D341Med (cell line): ENCODE results near the gene EXOC6.

Source experiments
- DNase-seq: peaks from one replicate; pipeline ENCODE4 v3.0.0; 2012; ENCODE audit warnings: low spot score

Gene EXOC6

DNA sequence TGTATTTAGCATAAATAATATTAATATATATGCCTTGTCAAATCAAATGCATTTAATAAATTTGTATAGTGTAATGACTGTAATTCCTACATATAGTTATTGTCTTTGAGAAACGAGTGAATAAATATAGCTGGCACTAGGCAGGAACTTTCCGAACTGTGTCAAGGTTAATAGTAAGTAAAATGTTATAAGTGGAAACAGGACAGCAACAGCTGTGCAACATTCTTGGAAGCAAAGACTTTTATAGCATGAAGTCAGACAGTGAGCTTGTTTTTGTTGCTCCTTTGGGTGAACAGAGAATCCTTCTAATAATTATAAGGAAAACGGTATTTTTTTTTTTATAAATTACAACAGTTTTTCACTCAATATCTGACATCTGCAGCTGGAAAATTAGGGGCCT lies 14.0 kb upstream of the EXOC6 start:
- no peak for DNase-seq

- no peak for DNase-seq
These were observed 13.3 kb upstream of the EXOC6 start for GRCh38 chr10:92834986-92835385.

DNA sequence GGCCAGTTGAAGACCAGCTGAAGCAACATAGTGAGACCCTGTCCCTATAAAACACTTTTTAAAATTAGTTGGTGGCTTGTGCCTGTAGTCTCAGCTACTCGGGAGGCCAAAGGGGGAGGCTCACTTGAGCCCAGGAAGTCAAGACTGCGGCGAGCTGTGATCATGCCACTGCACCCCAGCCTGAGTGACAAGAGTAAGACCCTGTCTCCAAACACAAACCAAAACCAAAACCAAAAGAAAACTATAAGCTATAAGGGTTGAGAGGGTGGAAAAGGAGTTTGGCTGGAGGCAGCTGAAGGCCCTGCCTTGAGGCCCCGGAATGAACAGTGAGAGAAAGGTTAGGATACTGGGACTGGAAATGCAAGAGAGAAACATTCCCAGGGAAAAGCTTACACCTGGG lies 10.9 kb upstream of the EXOC6 start:
- DNase-seq: no peak

DNA sequence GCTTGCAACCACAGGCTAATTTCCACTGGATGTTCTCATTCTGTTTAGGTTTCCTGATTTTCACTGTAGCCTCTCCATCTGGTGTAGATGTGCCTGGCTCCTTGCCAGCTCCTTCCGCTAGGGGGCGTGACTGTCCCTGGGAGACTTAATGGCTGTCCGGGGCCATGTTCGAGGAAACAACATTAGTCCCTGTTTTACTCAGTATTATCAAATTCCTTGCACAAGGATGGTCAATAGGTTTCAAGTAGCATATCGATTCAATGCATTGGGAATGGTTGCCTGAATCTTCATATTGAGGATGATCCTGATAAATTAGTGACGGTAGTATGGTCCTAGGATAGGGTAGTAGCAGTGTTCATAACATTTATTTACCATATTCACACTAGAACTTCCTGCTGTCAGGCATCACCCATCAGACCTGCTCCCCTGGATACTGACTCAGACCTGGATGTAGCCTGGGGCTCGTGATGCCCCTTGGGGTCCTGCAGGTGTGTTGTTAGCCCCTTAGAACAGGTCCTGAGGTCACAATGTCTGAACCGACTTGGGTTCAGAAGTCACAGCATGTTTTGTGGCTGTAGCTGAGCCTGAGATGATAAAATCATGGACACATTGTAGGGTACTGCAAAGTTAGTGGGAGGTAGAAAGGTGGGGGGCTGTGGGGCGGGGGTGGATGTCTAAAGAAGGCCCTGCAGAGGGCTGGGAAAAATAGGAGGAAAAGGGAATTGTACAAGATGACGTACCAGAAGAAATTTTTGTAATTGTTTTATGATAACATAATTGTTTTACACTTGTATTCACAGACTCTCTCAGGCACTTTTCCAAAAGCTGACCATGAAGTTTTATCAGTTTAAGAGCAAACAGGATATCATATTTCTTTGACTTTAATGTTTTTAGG lies 8.9 kb upstream of the EXOC6 start:
- DNase-seq: peak; percentile 50

GRCh38 chr10:92844746-92845145 lies 3.6 kb upstream of the EXOC6 start:
- DNase-seq: no peak

- no peak for DNase-seq
These were observed 2.4 kb upstream of the EXOC6 start for GRCh38 chr10:92845921-92846320.

DNA sequence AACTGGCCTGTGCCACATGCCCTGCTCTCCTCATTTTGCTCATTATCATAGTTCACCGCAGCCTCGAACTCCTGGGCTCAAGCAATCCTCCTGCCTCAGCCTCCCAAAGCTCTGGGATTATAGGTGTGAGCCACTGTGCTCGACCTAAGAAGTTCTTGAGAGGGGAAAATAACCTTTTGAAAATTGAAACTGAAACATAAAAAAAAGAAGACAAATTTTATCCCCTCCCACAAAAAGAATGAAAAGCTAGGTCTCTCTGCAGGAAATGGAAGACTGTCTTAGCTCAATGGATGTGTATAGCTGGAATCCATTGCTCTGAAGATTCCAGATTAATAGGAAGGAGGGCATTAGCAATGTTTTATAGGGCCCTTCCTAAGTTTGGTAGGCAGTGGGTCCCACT lies 2.0 kb upstream of the EXOC6 start:
- DNase-seq: no peak

DNA sequence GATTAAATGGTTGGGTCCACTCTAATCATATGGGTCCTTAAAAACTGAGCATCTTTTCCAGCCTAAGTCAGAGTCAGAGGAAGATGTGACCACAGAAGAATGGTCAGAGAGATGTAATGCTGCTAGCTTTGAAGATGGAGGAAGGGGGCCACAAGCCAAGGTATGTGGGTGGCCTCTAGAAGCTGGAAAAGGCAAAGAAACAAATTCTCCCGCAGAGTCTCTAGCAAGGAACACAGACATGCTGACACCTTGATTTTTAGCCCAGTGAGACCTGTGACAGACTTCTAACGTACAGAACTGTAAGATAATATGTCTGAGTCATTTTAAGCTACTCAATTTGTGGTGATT lies 1.5 kb upstream of the EXOC6 start:
- no peak for DNase-seq

DNA sequence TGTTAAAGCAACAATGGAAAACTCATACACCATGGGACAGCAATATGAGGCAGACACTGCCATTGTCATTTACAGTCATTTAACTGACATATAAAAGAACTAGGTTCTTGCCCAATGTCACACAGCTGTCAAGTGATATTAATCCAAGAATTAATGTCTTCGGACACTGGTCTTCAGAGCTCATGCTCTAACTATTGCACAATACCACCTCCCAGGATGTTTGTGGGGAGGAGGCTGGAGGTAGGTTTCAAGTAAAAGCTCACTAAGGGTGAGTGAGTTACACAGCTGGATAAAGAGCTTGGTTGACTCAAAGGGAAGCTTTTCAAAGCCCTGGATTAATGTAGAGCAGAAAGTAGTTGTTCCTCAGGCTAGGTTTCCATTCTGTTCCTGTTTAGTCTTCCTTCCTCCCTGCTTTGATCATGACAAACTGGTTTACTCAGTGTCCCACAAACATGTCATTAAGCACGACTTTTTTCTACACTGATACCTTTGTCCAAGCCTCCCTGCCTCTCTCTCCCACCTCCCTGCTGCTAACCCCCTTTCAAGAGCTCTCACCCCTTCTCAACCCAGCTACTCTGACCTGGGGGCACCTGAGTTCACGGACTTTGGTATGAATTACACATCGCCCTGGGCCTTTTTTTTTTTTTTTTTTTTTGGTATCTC lies 987 bp upstream of the EXOC6 start:
- no peak for DNase-seq

- DNase-seq: no peak
These were observed 281 bp upstream of the EXOC6 start for GRCh38 chr10:92848037-92848440.

- DNase-seq: no peak
These were observed 860 bp downstream of the EXOC6 start for GRCh38 chr10:92849234-92849525.

DNA sequence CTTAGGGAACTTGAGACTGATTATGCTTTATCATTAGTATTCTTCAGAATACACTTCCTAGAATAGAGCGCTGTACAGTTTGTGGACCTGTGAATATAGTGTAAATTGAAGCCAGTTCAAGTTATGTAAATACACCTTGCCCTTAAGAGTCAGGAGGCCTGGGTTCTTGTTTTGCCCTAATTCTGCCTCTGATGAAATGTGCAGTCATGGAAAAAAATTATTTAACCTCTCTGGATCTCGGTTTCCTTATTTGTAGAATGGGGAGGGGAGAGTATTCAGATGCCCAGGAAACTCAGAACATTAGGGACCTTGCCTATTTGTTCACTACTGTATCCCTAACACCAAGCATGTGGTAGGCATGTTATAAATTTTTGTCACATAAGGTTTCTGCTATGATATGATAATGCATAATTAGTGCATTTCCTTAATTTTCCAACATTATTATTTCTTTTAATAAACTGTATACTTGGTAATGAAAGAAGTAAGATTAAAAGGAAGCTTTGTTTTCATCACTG lies 1.3 kb downstream of the EXOC6 start:
- no peak for DNase-seq

DNA sequence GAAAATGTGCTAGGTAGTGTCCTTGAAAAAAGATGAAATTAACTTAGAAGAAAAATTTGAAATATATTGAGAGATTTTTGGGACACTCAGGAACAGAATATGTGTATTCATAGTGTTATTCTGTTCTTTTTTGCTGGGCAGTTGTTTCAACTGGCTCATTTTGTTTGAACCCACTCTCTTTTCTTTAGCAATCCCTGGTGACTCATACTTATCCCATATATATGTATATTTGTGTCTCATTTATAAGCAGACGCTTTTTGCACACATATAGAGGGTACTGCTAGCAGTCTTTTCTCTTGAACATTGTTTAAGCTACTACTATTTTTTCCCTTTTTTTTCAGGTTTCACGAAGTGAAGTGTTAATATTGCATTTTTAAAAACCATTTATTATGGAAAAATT lies 1.9 kb downstream of the EXOC6 start:
- DNase-seq: no peak

DNA sequence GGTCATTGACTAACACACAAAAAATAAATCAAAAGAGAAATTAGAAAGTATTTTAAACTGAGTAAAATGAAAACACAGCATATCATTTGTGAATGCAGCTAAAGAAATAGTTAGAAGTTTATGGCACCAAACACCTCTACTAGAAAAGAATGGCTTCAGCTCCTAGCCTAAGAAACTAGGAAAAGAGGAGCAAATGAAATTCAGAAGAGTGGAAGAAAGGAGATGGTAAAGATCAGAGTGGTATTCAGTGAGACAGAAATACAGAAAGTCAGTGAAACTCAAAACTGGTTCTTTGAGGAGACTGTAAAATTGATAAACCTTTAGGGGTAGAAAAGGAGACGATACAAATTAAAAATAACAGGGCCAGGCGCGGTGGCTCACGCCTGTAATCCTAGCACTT lies 2.7 kb downstream of the EXOC6 start:
- DNase-seq: no peak

DNA sequence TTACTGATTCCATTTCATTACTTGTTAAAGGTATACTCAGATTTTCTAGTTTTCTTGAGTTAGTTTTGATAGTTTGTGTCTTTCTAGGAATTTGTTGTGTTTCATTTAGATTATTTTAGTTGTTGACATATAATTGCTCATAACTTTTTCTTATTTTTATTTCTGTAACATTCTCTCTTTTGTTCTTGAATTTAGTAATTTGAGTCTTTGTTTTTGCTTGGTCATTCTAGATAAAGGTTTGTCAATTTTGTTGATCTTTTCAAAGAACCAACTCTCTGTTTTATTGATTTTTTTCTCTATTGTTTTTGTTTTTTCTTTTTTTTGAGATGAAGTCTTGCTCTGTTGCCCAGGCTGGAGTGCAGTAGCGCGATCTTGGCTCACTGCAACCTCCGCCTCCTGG lies 7.2 kb downstream of the EXOC6 start:
- no peak for DNase-seq

GRCh38 chr10:92857904-92858514 lies 9.7 kb downstream of the EXOC6 start:
- DNase-seq: no peak

GRCh38 chr10:92867235-92867634 lies 18.9 kb downstream of the EXOC6 start:
- no peak for DNase-seq

DNA sequence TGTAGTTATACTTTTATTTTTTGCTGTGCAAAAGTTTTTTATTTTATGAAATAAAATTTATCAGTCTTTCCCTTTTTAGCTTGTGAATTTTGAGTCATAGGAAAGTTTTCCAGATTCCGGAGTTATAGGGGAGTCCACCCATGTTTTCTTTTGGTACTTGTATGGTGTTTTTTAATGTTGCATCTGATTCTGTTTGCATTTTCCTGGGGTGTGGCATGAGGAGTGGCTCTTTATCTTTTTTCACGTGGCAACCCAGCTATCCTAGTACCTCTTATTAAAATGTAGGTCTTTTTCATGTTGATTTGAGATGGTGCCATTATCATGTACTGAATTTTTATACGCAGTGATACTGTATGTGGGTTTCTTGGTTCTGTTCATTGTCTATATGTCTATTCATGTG lies 19.7 kb downstream of the EXOC6 start:
- DNase-seq: no peak

DNA sequence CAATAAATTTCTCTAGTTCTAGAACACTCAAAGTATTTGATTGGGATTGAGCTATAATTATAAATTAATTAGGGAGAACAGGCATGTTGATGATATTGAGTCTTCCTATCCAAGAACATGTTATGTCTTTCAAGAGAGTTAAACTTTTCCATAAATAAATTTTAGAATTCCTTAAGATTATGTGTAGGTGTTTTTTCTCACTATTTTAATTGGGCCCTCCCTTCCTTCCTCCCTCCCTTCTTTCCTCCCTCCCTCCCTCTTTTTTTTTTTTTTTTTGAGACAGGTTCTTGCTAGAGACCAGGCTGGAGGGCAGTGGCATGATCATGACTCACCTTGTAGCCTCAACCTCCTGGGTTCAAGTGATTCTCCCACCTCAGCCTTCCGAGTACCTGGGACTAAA lies 20.2 kb downstream of the EXOC6 start:
- DNase-seq: no peak

- no peak for DNase-seq
These were observed 24.7 kb downstream of the EXOC6 start for GRCh38 chr10:92873029-92873428.

DNA sequence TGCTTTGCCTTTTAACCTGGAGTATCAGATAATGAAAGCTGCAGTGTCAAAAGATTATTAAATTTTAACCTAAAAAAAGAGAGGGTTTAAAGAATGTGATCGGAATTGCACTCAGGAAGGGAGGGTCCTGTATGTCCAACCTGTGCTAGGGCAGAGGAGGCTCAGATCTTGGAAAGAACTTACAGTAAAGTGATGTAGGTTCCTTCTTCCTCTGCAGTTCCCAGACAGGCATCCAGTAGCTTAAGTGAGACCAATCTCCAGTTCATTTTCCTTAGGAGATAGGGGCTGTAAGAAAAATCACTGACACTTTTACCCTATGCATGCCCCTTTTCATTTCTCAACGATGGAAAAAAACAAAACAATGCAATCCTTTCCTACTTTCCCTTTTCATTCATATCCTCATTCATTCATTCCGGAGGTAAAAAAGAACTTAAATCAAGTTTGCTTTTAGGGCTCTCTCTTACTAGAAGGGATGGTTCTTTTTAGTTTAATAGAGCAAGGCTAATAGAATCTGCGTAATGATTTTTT lies 28.3 kb downstream of the EXOC6 start:
- DNase-seq: no peak

- DNase-seq: peak; percentile 20
These were observed 32.0 kb downstream of the EXOC6 start for GRCh38 chr10:92880233-92880861.

GRCh38 chr10:92880917-92881316 lies 32.6 kb downstream of the EXOC6 start:
- no peak for DNase-seq
